IMR-90 (cell line): Measurements from ENCODE around the gene HNMT. TPM values are rescaled to one million over a fixed set of nuclear protein-coding genes. Genes with fewer than 3 reads are reported as not detected.

Source experiments
- ATAC-seq: fragments of 200-7000 bp; cut with Tn5 transposase; 2 replicates; pipeline ENCODE4 v1.9.1; 2020; ENCODE audit warnings: low read depth, mild to moderate bottlenecking, moderate library complexity
- BruUV-seq: library from RNA; stranded (reverse); fragments of 400-500 nt; replicated peaks from 2 replicates; lab custom pipeline; 2021; lab: Mats Ljungman, UMichigan
- CTCF ChIA-PET: fragments of 300-600 bp; formaldehyde crosslinking; extraction: SDS; loops from one replicate; lab custom pipeline; 2021; ENCODE audit warnings: antibody characterized with exemption; lab: Yijun Ruan, JAX
- POLR2A ChIA-PET: fragments of 300-600 bp; sonication (Branson Sonifier 250); formaldehyde crosslinking; loops from one replicate; lab custom pipeline; 2022; ENCODE audit warnings: antibody characterized with exemption; ENCODE audit not compliant: unreplicated experiment; lab: Charles Lee
- DNase-seq: peaks from one replicate; pipeline ENCODE4 v3.0.0; 2013
- H2AFZ ChIP-seq: replicated peaks from 2 replicates; pipeline ENCODE3; 2013; ENCODE audit warnings: low read length, mild to moderate bottlenecking; ENCODE audit not compliant: poor library complexity
- H2AK5ac ChIP-seq: 2 replicates; pipeline ENCODE4 v1.6.1; 2013; ENCODE audit warnings: low read depth, low read length, inconsistent platforms
- H2AK9ac ChIP-seq: replicated peaks from 2 replicates; pipeline ENCODE3; 2013; ENCODE audit warnings: mild to moderate bottlenecking, low read depth, low read length, moderate library complexity; ENCODE audit not compliant: poor library complexity
- H2BK120ac ChIP-seq: 2 replicates; pipeline ENCODE4 v1.6.1; 2013; ENCODE audit warnings: low read depth, low read length, inconsistent platforms
- H2BK15ac ChIP-seq: 3 replicates; pipeline ENCODE4 v1.6.1; 2013; ENCODE audit warnings: low read depth, low read length, inconsistent platforms
- H2BK20ac ChIP-seq: 2 replicates; pipeline ENCODE4 v1.6.1; 2013; ENCODE audit warnings: low read depth, mild to moderate bottlenecking, inconsistent platforms, low read length, moderate library complexity
- H2BK5ac ChIP-seq: 2 replicates; pipeline ENCODE4 v1.6.1; 2013; ENCODE audit warnings: mild to moderate bottlenecking, low read depth, low read length, inconsistent platforms; ENCODE audit not compliant: poor library complexity, severe bottlenecking
- H3K14ac ChIP-seq: replicated peaks from 2 replicates; pipeline ENCODE4 v1.6.1; 2013; ENCODE audit warnings: low read depth, low read length, inconsistent platforms
- H3K18ac ChIP-seq: 2 replicates; pipeline ENCODE4 v1.6.1; 2013; ENCODE audit warnings: low read depth, low read length, control low read depth
- H3K23ac ChIP-seq: 2 replicates; pipeline ENCODE4 v1.6.1; 2013; ENCODE audit warnings: low read depth, low read length, inconsistent platforms
- H3K27ac ChIP-seq: 2 replicates; pipeline ENCODE4 v1.5.1; 2013; ENCODE audit warnings: mild to moderate bottlenecking, control low read depth, low read length; ENCODE audit not compliant: insufficient read depth
- H3K27me3 ChIP-seq: 2 replicates; pipeline ENCODE4 v1.6.1; 2013; ENCODE audit warnings: low read length; ENCODE audit not compliant: control insufficient read depth, insufficient read depth
- H3K36me3 ChIP-seq: 2 replicates; pipeline ENCODE4 v1.6.1; 2013; ENCODE audit warnings: low read length, mixed read lengths; ENCODE audit not compliant: control insufficient read depth, insufficient read depth
- H3K4ac ChIP-seq: 2 replicates; pipeline ENCODE4 v1.6.1; 2013; ENCODE audit warnings: low read depth, low read length, inconsistent platforms
- H3K4me1 ChIP-seq: 2 replicates; pipeline ENCODE4 v1.6.1; 2013; ENCODE audit warnings: low read length, mixed read lengths; ENCODE audit not compliant: control insufficient read depth, insufficient read depth
- H3K4me2 ChIP-seq: 2 replicates; pipeline ENCODE4 v1.6.1; 2013; ENCODE audit warnings: low read depth, mild to moderate bottlenecking, control low read depth, low read length, moderate library complexity
- H3K4me3 ChIP-seq: 2 replicates; pipeline ENCODE4 v1.5.1; 2013; ENCODE audit warnings: low read depth, mild to moderate bottlenecking, control low read depth, low read length, moderate library complexity; ENCODE audit not compliant: insufficient read depth
- H3K56ac ChIP-seq: 2 replicates; pipeline ENCODE4 v1.6.1; 2013; ENCODE audit warnings: low read length, inconsistent platforms; ENCODE audit not compliant: insufficient read depth; ENCODE audit errors: extremely low read depth
- H3K79me1 ChIP-seq, 2 experiments: 2 replicates each; pipeline ENCODE4 v1.6.1; 2013; ENCODE audit warnings: low read length in 2 of 2, inconsistent platforms in 1 of 2, low read depth in 1 of 2
- H3K9ac ChIP-seq: 2 replicates; pipeline ENCODE4 v1.6.1; 2013; ENCODE audit warnings: low read depth, low read length, control low read depth
- H3K9me1 ChIP-seq: 2 replicates; pipeline ENCODE4 v1.6.1; 2013; ENCODE audit warnings: low read length, inconsistent platforms; ENCODE audit not compliant: insufficient read depth
- H3K9me3 ChIP-seq: 2 replicates; pipeline ENCODE4 v1.6.1; 2013; ENCODE audit warnings: low read length; ENCODE audit not compliant: control insufficient read depth, insufficient read depth
- H4K20me1 ChIP-seq: 2 replicates; pipeline ENCODE4 v1.6.1; 2013; ENCODE audit warnings: low read length, inconsistent platforms; ENCODE audit not compliant: insufficient read depth
- H4K5ac ChIP-seq: 2 replicates; pipeline ENCODE4 v1.6.1; 2013; ENCODE audit warnings: mild to moderate bottlenecking, low read depth, low read length, control low read depth
- H4K8ac ChIP-seq, 2 experiments: 2 replicates each; pipeline ENCODE4 v1.6.1; 2013; ENCODE audit warnings: low read depth in 2 of 2, low read length in 2 of 2, control low read depth in 1 of 2, inconsistent platforms in 1 of 2
- H4K91ac ChIP-seq: 2 replicates; pipeline ENCODE4 v1.6.1; 2013; ENCODE audit warnings: low read depth, low read length, inconsistent platforms; ENCODE audit not compliant: insufficient read depth
- CEBPB ChIP-seq: IDR thresholded peaks from 2 replicates; pipeline ENCODE4 v1.6.1; 2012; ENCODE audit warnings: low read depth, low read length, improper control_type of control experiment
- FOS ChIP-seq: fragments of 150-350 bp; IDR thresholded peaks from 2 replicates; pipeline ENCODE4 v1.6.1; 2016; ENCODE audit warnings: low read depth, low read length
- MAFK ChIP-seq: IDR thresholded peaks from 2 replicates; pipeline ENCODE4 v1.6.1; 2012; ENCODE audit warnings: low read depth, low read length, improper control_type of control experiment
- MXI1 ChIP-seq: IDR thresholded peaks from 2 replicates; pipeline ENCODE4 v1.6.1; 2012; ENCODE audit warnings: low read depth, mild to moderate bottlenecking, low read length, moderate library complexity, borderline replicate concordance
- RAD21 ChIP-seq: IDR thresholded peaks from 2 replicates; pipeline ENCODE4 v1.6.1; 2012; ENCODE audit warnings: low read length, improper control_type of control experiment
- WGBS, 2 experiments: methylation state at CpG; one replicate each; pipeline versions ENCODE4 v1.1.5 to v1.1.7; 2013; ENCODE audit warnings: missing lambda C conversion rate in 2 of 2; ENCODE audit not compliant: insufficient read length in 1 of 2; ENCODE audit errors: extremely low coverage in 2 of 2; 5-methylcytosine and 5-hydroxymethylcytosine counted together
- dilution Hi-C: fragments of 300-500 bp; cut with HindIII; formaldehyde crosslinking; loops from one replicate; pipeline ENCODE4 v1.14.3; 2018; ENCODE audit warnings: low sequenced_read_pairs; ENCODE audit not compliant: unreplicated experiment
- in situ Hi-C: fragments of 300-500 bp; cut with MboI; formaldehyde crosslinking; loops from 3 replicates; pipeline ENCODE4 v1.14.3; 2019; ENCODE audit warnings: low sequenced_read_pairs, inconsistent platforms, mixed read lengths
- intact Hi-C: fragments of 100-400 bp; cut with micrococcal nuclease; formaldehyde crosslinking; loops from 2 replicates; pipeline ENCODE4 v1.10.0; 2022
- polyA plus RNA-seq, 3 experiments: library from polyadenylated mRNA; depleted of rRNA; stranded (reverse); fragments of >200 nt; gene quantifications; 2 replicates each; pipeline ENCODE4 v1.2.3, GENCODE V29; 2012; ENCODE audit warnings: low replicate concordance in 1 of 3
- total RNA-seq: library from RNA; depleted of rRNA; stranded (reverse); fragments of >200 nt; gene quantifications from 2 replicates; pipeline ENCODE4 v1.2.3, GENCODE V29; 2012

Gene HNMT
- total and polyA plus RNA-seq, 2 of the 4 experiments (the other 2 are of a cell fraction) = 6.4 to 14.2 TPM

DNA sequence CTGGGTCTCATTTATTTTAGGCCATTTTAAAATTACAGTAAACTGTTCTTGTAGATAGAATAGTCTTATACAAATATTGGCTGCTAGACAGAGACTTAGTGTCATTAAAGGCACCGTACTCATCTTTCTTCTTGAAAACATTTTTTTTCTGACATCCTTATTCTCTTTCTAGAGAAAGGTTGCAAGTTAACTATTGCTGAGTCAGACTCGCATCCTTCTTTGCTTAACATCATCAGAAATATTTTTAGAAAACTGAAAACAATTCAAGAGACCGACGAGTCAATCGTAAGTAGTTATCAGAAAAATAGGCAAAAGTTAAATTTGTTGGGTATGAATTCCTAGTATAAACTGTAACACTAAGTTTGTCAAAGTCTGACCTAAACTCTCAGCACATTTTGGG is 72.2 kb downstream of the HNMT start:
- H3K4me1 ChIP-seq = no peaks in the 10 kb centered on the region
- no peaks in the 10 kb centered on the region for H3K36me3 ChIP-seq
- BruUV-seq = no TSS peak
- H3K18ac ChIP-seq = no peak overlapping the region
- no peak overlapping the region for H2BK20ac ChIP-seq
- H2AK9ac ChIP-seq = no peak overlapping the region
- in situ Hi-C loops = no loop called here
- H3K23ac ChIP-seq = no peak overlapping the region
- no peak overlapping the region for H3K4me2 ChIP-seq
- H3K9ac ChIP-seq = no peak overlapping the region
- H2AFZ ChIP-seq = no peak overlapping the region
- H4K20me1 ChIP-seq = no peaks in the 10 kb centered on the region
- H4K8ac ChIP-seq = no peak overlapping the region
- no peak overlapping the region for H3K27ac ChIP-seq
- ATAC-seq (no peak), DNase-seq (no peak)
- no CpG with 5 or more reads among the region's 5 CpGs for WGBS, 2 experiments
- no peak overlapping the region for H2AK5ac ChIP-seq
- no peaks in the 10 kb centered on the region for H3K9me3 ChIP-seq
- no peaks in the 10 kb centered on the region for H3K79me1 ChIP-seq
- intact Hi-C loops = no loop called here
- dilution Hi-C loops = no loop called here
- H4K5ac ChIP-seq = no peak overlapping the region
- H2BK15ac ChIP-seq = no peak overlapping the region
- no peak for TF ChIP-seq MXI1
- TF ChIP-seq FOS = no peak
- peak; percentile 32; the same call in 1 of the 2 replicates for TF ChIP-seq MAFK
- no peak for TF ChIP-seq RAD21
- no peak for TF ChIP-seq CEBPB
- no peak overlapping the region for H3K56ac ChIP-seq
- no peak overlapping the region for H3K4me3 ChIP-seq
- H4K91ac ChIP-seq = no peak overlapping the region
- no peak overlapping the region for H2BK120ac ChIP-seq
- H3K4ac ChIP-seq = no peak overlapping the region
- H3K9me1 ChIP-seq = no peaks in the 10 kb centered on the region
- ChIA-PET CTCF (interaction anchor here (0.5 kb wide), 1 partner anchor 22 kb away, joined by 3 read pairs; no protein-coding TSS in a partner anchor), POLR2A (no interaction called here)
- no peaks in the 10 kb centered on the region for H3K27me3 ChIP-seq
- no peak overlapping the region for H2BK5ac ChIP-seq
- no peak overlapping the region for H3K14ac ChIP-seq
